Measurements from ENCODE around the gene EN2.

EN2 gene

DNA sequence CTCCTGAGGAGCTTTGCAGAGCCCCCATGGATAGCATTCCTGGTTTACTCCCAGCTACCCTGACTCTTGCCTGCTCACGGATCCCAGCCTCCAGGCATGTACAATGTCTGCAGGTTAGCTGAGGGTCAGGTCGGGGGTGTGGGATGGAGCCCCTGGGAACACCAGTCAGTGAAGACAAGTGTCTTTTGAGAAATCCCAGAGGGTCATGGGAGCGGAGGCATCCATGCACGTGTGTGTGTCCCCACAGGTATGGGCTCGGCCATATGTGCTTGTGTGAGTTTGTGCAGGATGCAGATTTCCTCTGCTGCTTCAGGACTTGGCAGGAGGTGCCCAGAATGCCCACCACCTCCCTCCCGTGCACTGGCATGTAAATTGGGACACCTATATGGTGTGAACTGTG is 28.3 kb upstream of the EN2 start:
- H3K27me3 ChIP-seq, result peaks cover 0 to 34% (median 12%) of the 10 kb centered on the region in 11 experiments; a peak in 12 of 22 replicates
- peaks cover 0 to 20% (median 16%) of the 10 kb centered on the region in 10 experiments; a peak in 15 of 20 replicates for H3K4me1 ChIP-seq
- no peak overlapping the region for H3K4me2 ChIP-seq
- no peaks in the 10 kb centered on the region for H3K36me3 ChIP-seq
- TF ChIP-seq Cebpa-rat (IDR thresholded peaks at IDR 0.05), result no peak
- H3K9me3 ChIP-seq (replicated peaks in 1 of 11), result peaks cover 0 to 15% (median 8%) of the 10 kb centered on the region in 11 experiments; a peak in 11 of 22 replicates
- H4K20me1 ChIP-seq, result peaks cover 0 to 5% (median 0%) of the 10 kb centered on the region in 11 experiments; a peak in 1 of 22 replicates
- no peak overlapping the region for H3K4me3 ChIP-seq
- H3K9ac ChIP-seq, result no peak overlapping the region
- no peak overlapping the region for H3K27ac ChIP-seq

DNA sequence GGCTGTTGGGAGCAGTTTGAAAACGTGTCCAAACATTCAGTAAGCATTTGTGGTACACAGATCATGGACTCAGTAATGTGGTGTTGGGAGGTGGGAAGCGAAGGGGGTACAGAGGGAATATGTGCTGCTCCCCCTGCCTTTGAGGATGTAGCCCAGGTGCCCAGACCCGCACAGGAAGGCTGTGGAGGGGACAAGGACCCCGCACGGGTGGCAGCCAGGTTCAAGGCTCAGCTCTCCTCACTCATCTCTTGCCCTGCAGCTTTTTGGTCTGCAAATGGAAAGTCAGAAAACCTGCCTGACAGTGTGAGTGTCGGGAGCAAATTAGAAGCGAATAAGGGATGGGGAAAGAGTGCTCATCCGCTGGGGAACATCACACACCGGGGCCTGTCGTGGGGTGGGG is 27.3 kb upstream of the EN2 start:
- Histone ChIP-seq H3K9me3 (replicated peaks in 1 of 11) (peaks cover 0 to 15% (median 8%) of the 10 kb centered on the region in 11 experiments; a peak in 11 of 22 replicates), H3K4me3 (no peak overlapping the region), H3K4me1 (peaks cover 0 to 20% (median 16%) of the 10 kb centered on the region in 10 experiments; a peak in 15 of 20 replicates), H3K4me2 (no peak overlapping the region), H3K27me3 (peaks cover 0 to 34% (median 12%) of the 10 kb centered on the region in 11 experiments; a peak in 12 of 22 replicates), H4K20me1 (peaks cover 0 to 5% (median 0%) of the 10 kb centered on the region in 11 experiments; a peak in 1 of 22 replicates), H3K36me3 (no peaks in the 10 kb centered on the region), H3K9ac (no peak overlapping the region), H3K27ac (no peak overlapping the region)
- TF ChIP-seq Cebpa-rat (IDR thresholded peaks at IDR 0.05), result no peak

DNA sequence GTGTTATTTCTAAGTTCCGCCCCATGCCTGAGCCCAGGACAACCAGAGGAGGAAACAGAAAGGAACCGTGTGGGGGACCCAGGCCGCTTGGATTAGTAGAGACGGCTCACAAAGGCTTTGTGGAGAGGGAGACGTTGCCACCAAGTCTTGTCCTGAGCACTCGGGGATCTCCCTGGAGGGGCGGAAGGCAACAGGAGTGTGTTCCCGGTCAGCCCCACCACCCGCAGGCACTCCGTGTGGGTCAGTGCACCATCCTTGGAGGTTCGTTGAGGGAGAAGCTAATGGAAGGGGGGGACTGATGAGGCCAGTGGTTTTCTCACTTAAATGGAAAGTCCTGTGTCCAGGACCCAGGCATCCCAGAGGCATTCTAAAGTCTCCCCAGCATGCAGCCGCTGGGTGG is 26.7 kb upstream of the EN2 start:
- no peaks in the 10 kb centered on the region for H3K36me3 ChIP-seq
- H3K9me3 ChIP-seq (replicated peaks in 1 of 11), result peaks cover 0 to 15% (median 8%) of the 10 kb centered on the region in 11 experiments; a peak in 11 of 22 replicates
- peaks cover 0 to 34% (median 7%) of the 10 kb centered on the region in 11 experiments; a peak in 12 of 22 replicates for H3K27me3 ChIP-seq
- peaks cover 0 to 5% (median 0%) of the 10 kb centered on the region in 11 experiments; a peak in 1 of 22 replicates for H4K20me1 ChIP-seq
- peaks cover 0 to 20% (median 16%) of the 10 kb centered on the region in 10 experiments; a peak in 15 of 20 replicates for H3K4me1 ChIP-seq
- no peak overlapping the region for H3K4me3 ChIP-seq
- no peak for TF ChIP-seq Cebpa-rat (IDR thresholded peaks at IDR 0.05)
- no peak overlapping the region for H3K9ac ChIP-seq
- H3K4me2 ChIP-seq, result no peak overlapping the region
- H3K27ac ChIP-seq, result no peak overlapping the region

DNA sequence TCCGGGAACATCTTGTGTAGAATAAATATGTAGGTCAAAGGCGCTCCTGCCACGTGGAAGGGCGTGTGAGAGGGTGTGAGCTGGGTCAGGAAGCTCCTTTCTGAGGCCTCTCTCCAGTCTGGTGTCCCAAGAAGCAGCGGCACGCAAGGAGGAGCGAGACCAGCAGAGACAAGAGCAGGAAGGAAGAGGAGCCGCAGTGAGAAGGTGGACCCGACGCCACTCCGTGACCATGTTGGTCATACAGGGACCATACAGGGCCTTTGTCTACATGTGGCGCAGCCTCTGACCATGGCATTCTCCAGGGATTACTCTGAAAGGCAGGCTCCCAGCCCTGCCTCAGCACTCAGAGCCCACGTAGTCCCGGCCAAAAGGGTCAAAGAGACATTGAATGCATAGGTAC is 26.2 kb upstream of the EN2 start:
- peaks cover 0 to 17% (median 10%) of the 10 kb centered on the region in 11 experiments; a peak in 13 of 22 replicates for H3K9me3 ChIP-seq (replicated peaks in 1 of 11)
- H3K36me3 ChIP-seq, result no peaks in the 10 kb centered on the region
- H3K27ac ChIP-seq, result no peak overlapping the region
- no peak for TF ChIP-seq Cebpa-rat (IDR thresholded peaks at IDR 0.05)
- peaks cover 0 to 18% (median 16%) of the 10 kb centered on the region in 10 experiments; a peak in 15 of 20 replicates for H3K4me1 ChIP-seq
- H3K4me3 ChIP-seq, result no peak overlapping the region
- no peak overlapping the region for H3K9ac ChIP-seq
- H3K4me2 ChIP-seq, result no peak overlapping the region
- H4K20me1 ChIP-seq, result peaks cover 0 to 5% (median 0%) of the 10 kb centered on the region in 11 experiments; a peak in 1 of 22 replicates
- H3K27me3 ChIP-seq, result peaks cover under 1 to 33% (median 8%) of the 10 kb centered on the region in 11 experiments; a peak in 15 of 22 replicates

DNA sequence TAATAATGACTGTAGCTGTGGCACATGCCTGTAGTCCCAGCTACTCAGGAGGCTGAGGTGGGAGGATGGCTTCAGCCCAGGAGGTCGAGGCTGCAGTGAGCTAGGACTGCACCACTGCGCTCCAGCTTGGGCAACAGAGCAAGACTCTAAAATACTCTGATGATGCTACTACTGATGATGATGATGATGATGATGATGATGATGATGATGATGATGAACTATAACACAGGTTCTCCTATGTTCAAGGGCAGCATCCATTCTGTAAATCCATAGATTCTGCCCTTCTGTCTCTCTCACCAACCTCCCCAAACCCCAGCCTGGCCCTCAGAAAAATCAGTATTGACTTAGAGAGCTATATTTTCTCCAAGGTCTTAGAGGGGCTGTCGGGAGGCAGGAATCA is 22.8 kb upstream of the EN2 start:
- H3K27me3 ChIP-seq, result peaks cover 24 to 48% (median 37%) of the 10 kb centered on the region in 11 experiments
- H3K9me3 ChIP-seq (replicated peaks in 1 of 11), result peaks cover 0 to 14% (median 7%) of the 10 kb centered on the region in 11 experiments; a peak in 8 of 22 replicates
- no peak overlapping the region for H3K27ac ChIP-seq
- H3K9ac ChIP-seq, result no peak overlapping the region
- no peak for TF ChIP-seq Cebpa-rat (IDR thresholded peaks at IDR 0.05)
- H3K4me1 ChIP-seq, result peaks cover 0 to 4% (median 0%) of the 10 kb centered on the region in 10 experiments; a peak in 1 of 20 replicates
- H4K20me1 ChIP-seq, result peaks cover 0 to 10% (median 0%) of the 10 kb centered on the region in 11 experiments; a peak in 4 of 22 replicates
- H3K4me3 ChIP-seq, result no peak overlapping the region
- H3K4me2 ChIP-seq, result no peak overlapping the region
- no peaks in the 10 kb centered on the region for H3K36me3 ChIP-seq

DNA sequence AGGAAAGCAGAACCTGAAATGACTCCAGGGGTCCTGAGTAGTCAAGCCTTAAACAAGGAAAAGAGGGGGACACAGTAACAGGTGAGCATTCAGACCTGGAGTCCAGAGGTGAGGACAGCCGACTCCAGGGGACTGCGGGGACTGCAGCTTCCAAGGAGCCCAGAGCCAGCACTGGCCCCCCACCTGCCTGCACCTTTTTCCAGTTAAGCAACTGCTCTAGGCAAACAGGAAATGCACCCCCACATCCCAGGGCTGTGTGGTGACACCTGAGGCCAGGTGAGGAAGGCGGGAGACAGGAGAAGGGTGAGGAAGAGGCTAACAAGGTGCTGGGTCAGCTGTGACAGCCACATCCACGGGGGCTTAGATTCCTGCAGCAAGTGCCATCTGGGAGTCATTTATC is 20.1 kb upstream of the EN2 start:
- Histone ChIP-seq H3K36me3 (no peaks in the 10 kb centered on the region), H3K27ac (no peak overlapping the region), H3K4me2 (no peak overlapping the region), H3K4me3 (no peak overlapping the region), H4K20me1 (peaks cover 0 to 10% (median 0%) of the 10 kb centered on the region in 11 experiments; a peak in 6 of 22 replicates), H3K27me3 (peaks cover 34 to 69% (median 61%) of the 10 kb centered on the region in 11 experiments), H3K9ac (no peak overlapping the region), H3K4me1 (peaks cover 0 to 4% (median 0%) of the 10 kb centered on the region in 10 experiments; a peak in 1 of 20 replicates), H3K9me3 (replicated peaks in 1 of 11) (peaks cover 0 to 14% (median 7%) of the 10 kb centered on the region in 11 experiments; a peak in 8 of 22 replicates)
- TF ChIP-seq Cebpa-rat (IDR thresholded peaks at IDR 0.05), result no peak

DNA sequence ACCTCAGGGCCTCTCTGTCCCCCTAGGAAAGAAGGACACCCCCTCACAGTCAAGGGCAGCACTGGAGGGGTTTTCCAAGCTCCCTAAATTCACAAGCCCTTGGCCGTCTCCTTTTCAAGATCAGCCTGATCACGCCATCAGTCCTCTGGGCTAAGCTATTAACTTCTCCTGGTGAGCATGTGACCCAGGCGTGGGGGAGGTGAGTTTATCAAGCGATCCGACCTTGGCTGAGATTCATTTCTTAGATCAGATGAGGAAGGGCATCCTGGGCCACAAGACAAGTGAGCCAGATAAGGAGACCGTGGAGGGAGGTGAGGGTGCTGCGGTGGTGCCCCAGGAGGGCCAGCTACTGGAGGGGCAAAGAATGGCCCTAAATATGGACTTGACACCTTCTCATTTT is 19.2 kb upstream of the EN2 start:
- H3K36me3 ChIP-seq, result no peaks in the 10 kb centered on the region
- H3K4me3 ChIP-seq, result no peak overlapping the region
- H3K4me2 ChIP-seq, result no peak overlapping the region
- peaks cover 0 to 4% (median 0%) of the 10 kb centered on the region in 10 experiments; a peak in 1 of 20 replicates for H3K4me1 ChIP-seq
- H4K20me1 ChIP-seq, result peaks cover 0 to 10% (median 0%) of the 10 kb centered on the region in 11 experiments; a peak in 6 of 22 replicates
- H3K9ac ChIP-seq, result no peak overlapping the region
- H3K9me3 ChIP-seq (replicated peaks in 1 of 11), result peaks cover 0 to 9% (median 7%) of the 10 kb centered on the region in 11 experiments; a peak in 8 of 22 replicates
- no peak overlapping the region for H3K27ac ChIP-seq
- peaks cover 34 to 78% (median 70%) of the 10 kb centered on the region in 11 experiments for H3K27me3 ChIP-seq
- no peak for TF ChIP-seq Cebpa-rat (IDR thresholded peaks at IDR 0.05)

DNA sequence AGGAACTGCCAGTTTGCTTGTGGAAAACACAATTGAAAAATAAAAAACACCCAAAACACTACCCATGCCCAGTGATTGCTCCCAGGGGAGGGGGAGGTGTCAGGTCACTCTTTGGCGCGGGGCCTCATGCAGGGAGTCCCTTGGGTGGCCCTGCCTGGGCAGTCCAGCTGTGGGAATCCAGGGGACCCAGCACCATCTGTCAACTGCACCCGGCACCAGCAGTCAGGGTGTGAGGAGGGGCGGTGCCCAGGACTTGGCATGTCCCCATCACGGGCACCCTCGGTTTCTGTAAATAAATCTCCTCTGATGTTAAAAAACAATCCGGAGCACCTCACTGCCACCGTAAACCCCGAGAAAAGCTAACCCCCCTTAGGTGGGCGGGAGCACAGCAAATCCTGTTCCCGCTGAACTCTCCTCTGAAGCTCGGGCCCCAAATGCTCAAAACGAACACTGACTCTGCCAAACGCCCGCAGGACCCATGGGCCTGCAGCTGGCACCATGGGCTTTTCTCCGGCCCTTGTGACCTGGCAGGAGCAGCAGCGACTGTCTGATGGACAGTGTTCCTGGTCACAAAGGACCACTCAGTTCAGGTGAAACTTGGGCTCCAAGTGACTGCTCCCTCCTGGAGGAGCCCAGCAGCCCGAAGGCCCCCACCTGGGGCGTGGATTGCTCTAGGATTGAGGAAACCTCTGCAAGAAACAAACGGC is 18.5 kb upstream of the EN2 start:
- H3K27me3 ChIP-seq, result peaks cover 34 to 84% (median 72%) of the 10 kb centered on the region in 11 experiments
- H3K9ac ChIP-seq, result no peak overlapping the region
- H3K27ac ChIP-seq, result no peak overlapping the region
- no peak overlapping the region for H3K4me3 ChIP-seq
- H3K36me3 ChIP-seq, result no peaks in the 10 kb centered on the region
- H3K9me3 ChIP-seq (replicated peaks in 1 of 11), result peaks cover 0 to 9% (median 7%) of the 10 kb centered on the region in 11 experiments; a peak in 8 of 22 replicates
- peaks cover 0 to 10% (median 0%) of the 10 kb centered on the region in 11 experiments; a peak in 6 of 22 replicates for H4K20me1 ChIP-seq
- H3K4me1 ChIP-seq, result peaks cover 0 to 4% (median 0%) of the 10 kb centered on the region in 10 experiments; a peak in 1 of 20 replicates
- no peak overlapping the region for H3K4me2 ChIP-seq
- TF ChIP-seq Cebpa-rat (IDR thresholded peaks at IDR 0.05), result no peak

DNA sequence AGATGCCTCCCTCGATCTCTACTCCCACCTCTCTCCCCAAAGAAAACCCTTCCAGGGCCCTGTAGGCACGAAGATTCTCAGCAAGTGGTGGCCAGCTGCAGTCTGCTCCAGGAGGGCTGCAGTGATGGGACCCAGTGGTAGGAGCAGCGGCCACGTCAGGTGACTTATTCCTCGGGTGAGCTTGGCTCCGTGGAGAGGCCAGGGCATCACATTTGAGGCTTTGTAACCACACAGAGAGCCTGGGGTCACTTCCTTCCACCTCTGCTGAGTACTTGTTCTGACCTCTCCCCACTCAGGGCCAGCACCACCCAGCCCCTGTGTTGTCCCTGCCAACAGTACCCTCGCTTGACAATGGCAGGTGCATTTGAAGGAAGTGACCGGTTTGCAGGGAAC is 17.9 kb upstream of the EN2 start:
- Histone ChIP-seq H3K9ac (no peak overlapping the region), H4K20me1 (peaks cover 0 to 10% (median 0%) of the 10 kb centered on the region in 11 experiments; a peak in 6 of 22 replicates), H3K4me1 (peaks cover 0 to 4% (median 0%) of the 10 kb centered on the region in 10 experiments; a peak in 1 of 20 replicates), H3K27me3 (peaks cover 34 to 90% (median 77%) of the 10 kb centered on the region in 11 experiments), H3K4me3 (no peak overlapping the region), H3K27ac (no peak overlapping the region), H3K9me3 (replicated peaks in 1 of 11) (peaks cover 0 to 9% (median 7%) of the 10 kb centered on the region in 11 experiments; a peak in 8 of 22 replicates), H3K36me3 (no peaks in the 10 kb centered on the region), H3K4me2 (no peak overlapping the region)
- no peak for TF ChIP-seq Cebpa-rat (IDR thresholded peaks at IDR 0.05)

All from BLaER1 treated with 17β-estradiol and CSF1 and Interleukin-3, amounts not matched to agents 10 nM and 100 nM (cell line).